Psoas muscle (tissue), 8 donors: ENCODE measurements around the gene DAB1. TPM values are rescaled to one million over a fixed set of nuclear protein-coding genes. Genes with fewer than 3 reads are reported as not detected.

Experiments
- ATAC-seq, 4 donors: fragments of 200-7000 bp; cut with Tn5 transposase; one replicate each; pipeline ENCODE4 v1.9.1; 2020; ENCODE audit warnings: moderate library complexity in 3 of 4, mild to moderate bottlenecking in 2 of 4
- DNase-seq, 2 donors: peaks; one replicate each; pipeline ENCODE4 v3.0.0-alpha.2; 2020
- H3K27ac ChIP-seq: fragments of 200-600 bp; one replicate; pipeline ENCODE4 v1.8.0; 2022
- H3K27me3 ChIP-seq, 3 donors: fragments of 200-600 bp in 1 of 3; one replicate each; pipeline versions ENCODE4 v1.6.1 to v1.8.0; 2013 to 2022; ENCODE audit warnings: low read length in 2 of 3, mild to moderate bottlenecking in 2 of 3, moderate library complexity in 1 of 3; ENCODE audit not compliant: insufficient read depth in 3 of 3
- H3K36me3 ChIP-seq, 2 donors: fragments of 200-600 bp in 1 of 2; one replicate each; pipeline versions ENCODE4 v1.6.1 to v1.8.0; 2013 to 2022; ENCODE audit warnings: low read depth in 1 of 2, mild to moderate bottlenecking in 1 of 2, moderate library complexity in 1 of 2; ENCODE audit not compliant: insufficient read depth in 1 of 2
- H3K4me1 ChIP-seq: fragments of 200-600 bp; one replicate; pipeline ENCODE4 v1.8.0; 2022
- H3K4me3 ChIP-seq: fragments of 200-600 bp; one replicate; pipeline ENCODE4 v1.8.0; 2022; ENCODE audit warnings: mild to moderate bottlenecking
- H3K9me3 ChIP-seq: fragments of 200-600 bp; one replicate; pipeline ENCODE4 v1.8.0; 2022
- CTCF ChIP-seq: fragments of 200-600 bp; IDR thresholded peaks from one replicate; pipeline ENCODE4 v1.8.0; 2022; ENCODE audit warnings: antibody characterized with exemption
- WGBS, 3 donors: extraction: QIAGEN DNeasy Blood & Tissue Kit; methylation state at CpG; one replicate each; pipeline versions ENCODE4 v1.1.6 to v1.1.7; 2013; 5-methylcytosine and 5-hydroxymethylcytosine counted together
- intact Hi-C, 2 donors: fragments of 100-400 bp; cut with DNase I; formaldehyde crosslinking; loops; one replicate each; pipeline versions ENCODE4 v1.11.0 to v1.14.2; 2022
- polyA plus RNA-seq, 3 donors: library from polyadenylated mRNA; stranded (reverse); fragments of 200-250 nt; gene quantifications; one replicate each; pipeline ENCODE4 v1.2.3, GENCODE V29; 2013
- total RNA-seq, 4 donors: library from RNA; stranded (reverse); fragmentation: NEBNext Ultra II Directional in 2 of 4; extraction: Animal tissue kit (Norgen Biotek cat#: 25700) in 2 of 4; gene quantifications; one replicate each; pipeline versions ENCODE4 v1.2.1 to v1.2.4, GENCODE V29; 2021 to 2023
- donor health status: healthy with polysubstance abuse.
- donor health status: DM: no; HTN: no; CAD: no; lungs with moderate emphysema.
- donor health status: Bipolar disorder and iron deficiency.
- donor health status: healthy.
- donor health status: DM: yes; HTN: yes; CAD: no.
- donor health status: DM: no; HTN: no; CAD: no.
- donor health status: DM: no; HTN: no; CAD: no.
- donor health status: DM: yes; HTN: yes; CAD: no.

DAB1 gene
- total and polyA plus RNA-seq, 7 donors = 0.04 to 0.28 (median 0.09) TPM; not detected in 1

- H3K36me3 ChIP-seq = no peaks in the 10 kb centered on the region
- no peak overlapping the region for H3K4me3 ChIP-seq
- H3K27me3 ChIP-seq = peaks cover 0 to 4% (median 0%) of the 10 kb centered on the region in 3 donors
- H3K4me1 ChIP-seq = no peaks in the 10 kb centered on the region
- ATAC-seq = no peak
- WGBS, 3 donors = 37 to 51% (median 45%) methylated on average over 1 of the region's 1 CpG
- no peak for TF ChIP-seq CTCF
- no peak for DNase-seq
- H3K27ac ChIP-seq = no peak overlapping the region
- intact Hi-C loops = no loop called here
- no peaks in the 10 kb centered on the region for H3K9me3 ChIP-seq
Measured at GRCh38 chr1:57046462-57046861, 377.4 kb downstream of the DAB1 start.

GRCh38 chr1:57041901-57042300, 382.0 kb downstream of the DAB1 start:
- no peaks in the 10 kb centered on the region for H3K9me3 ChIP-seq
- intact Hi-C loops = no loop called here
- H3K27me3 ChIP-seq = no peaks in the 10 kb centered on the region
- H3K4me1 ChIP-seq = no peaks in the 10 kb centered on the region
- no peaks in the 10 kb centered on the region for H3K36me3 ChIP-seq
- DNase-seq = no peak
- no peak for ATAC-seq
- H3K4me3 ChIP-seq = no peak overlapping the region
- no peak overlapping the region for H3K27ac ChIP-seq
- 64 to 83% (median 69%) methylated on average over 3 of the region's 3 CpGs for WGBS, 3 donors
- TF ChIP-seq CTCF = no peak

- no peaks in the 10 kb centered on the region for H3K36me3 ChIP-seq
- H3K27ac ChIP-seq = no peak overlapping the region
- DNase-seq = no peak
- ATAC-seq = no peak
- WGBS, 3 donors = 55 to 63% (median 55%) methylated on average over 2 of the region's 2 CpGs
- intact Hi-C loops = no loop called here
- no peak overlapping the region for H3K4me3 ChIP-seq
- H3K4me1 ChIP-seq = no peaks in the 10 kb centered on the region
- TF ChIP-seq CTCF = no peak
- H3K27me3 ChIP-seq = no peaks in the 10 kb centered on the region
- no peaks in the 10 kb centered on the region for H3K9me3 ChIP-seq
Measured at GRCh38 chr1:57040811-57041210, 383.0 kb downstream of the DAB1 start.

DNA sequence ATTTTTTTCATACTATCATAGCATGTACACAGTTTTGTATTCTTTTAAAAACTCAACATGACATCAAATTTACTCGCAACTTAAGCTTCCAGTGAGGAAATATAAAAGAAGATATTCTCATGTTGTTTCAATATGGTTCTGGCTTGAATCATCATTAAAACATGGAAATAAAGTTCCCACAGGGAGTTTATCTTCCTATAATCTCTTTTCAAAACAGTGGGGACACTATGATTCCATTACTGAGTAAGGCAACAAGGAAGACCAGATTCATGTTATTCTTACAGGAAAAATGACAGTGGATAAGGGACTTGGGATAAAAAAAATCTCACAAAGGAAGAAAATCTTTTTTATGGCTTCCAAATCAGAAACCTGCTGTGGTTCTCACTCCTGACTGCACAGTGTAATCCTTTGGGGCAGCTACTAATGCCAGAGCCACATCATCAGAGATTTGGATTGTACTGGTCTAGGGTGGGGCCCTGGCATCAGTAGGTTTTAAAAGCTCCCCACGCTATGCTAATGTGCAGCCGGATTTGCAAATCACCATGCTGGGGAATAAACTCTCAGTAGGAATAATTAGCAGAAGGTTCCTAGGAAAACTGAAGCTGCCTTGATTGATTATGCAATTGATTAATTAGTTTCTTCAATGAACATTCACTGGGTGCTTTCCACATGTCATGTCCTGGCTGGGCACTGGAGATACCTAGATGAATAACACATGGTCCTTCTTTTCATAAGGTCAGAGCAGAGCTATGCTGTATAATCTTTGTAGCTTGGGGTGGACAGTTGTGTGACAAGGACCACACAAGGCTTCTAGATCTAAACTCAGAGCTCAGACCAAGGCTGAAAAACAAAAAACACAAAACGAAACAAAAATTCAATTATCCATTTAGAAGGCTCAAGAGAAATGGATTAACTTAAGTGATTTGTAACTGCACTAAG, 386.9 kb downstream of the DAB1 start:
- no peaks in the 10 kb centered on the region for H3K9me3 ChIP-seq
- no peak overlapping the region for H3K27ac ChIP-seq
- H3K36me3 ChIP-seq = no peaks in the 10 kb centered on the region
- no peak overlapping the region for H3K4me3 ChIP-seq
- intact Hi-C loops = no loop called here
- no peak for DNase-seq
- H3K27me3 ChIP-seq = no peaks in the 10 kb centered on the region
- H3K4me1 ChIP-seq = no peaks in the 10 kb centered on the region
- WGBS, 3 donors = 71 to 73% (median 73%) methylated on average over 4 of the region's 4 CpGs
- TF ChIP-seq CTCF = no peak
- ATAC-seq = no peak
